HUES64 (cell line): Measurements from ENCODE around the gene BAG1. TPM values are rescaled to one million over a fixed set of nuclear protein-coding genes. Genes with fewer than 3 reads are reported as not detected.

ENCODE experiments used
- H3K27ac ChIP-seq: 2 replicates; pipeline ENCODE4 v1.7.0; 2013; ENCODE audit warnings: low read depth, low read length, inconsistent platforms
- H3K27me3 ChIP-seq: 2 replicates; pipeline ENCODE4 v1.6.1; 2013; ENCODE audit warnings: mild to moderate bottlenecking, low read length; ENCODE audit not compliant: insufficient read depth
- H3K36me3 ChIP-seq: 2 replicates; pipeline ENCODE4 v1.6.1; 2013; ENCODE audit warnings: mild to moderate bottlenecking, low read length; ENCODE audit not compliant: insufficient read depth
- H3K4me1 ChIP-seq: 2 replicates; pipeline ENCODE4 v1.6.1; 2013; ENCODE audit warnings: mild to moderate bottlenecking, low read length, moderate library complexity; ENCODE audit not compliant: insufficient read depth
- H3K4me3 ChIP-seq: 2 replicates; pipeline ENCODE4 v1.5.1; 2013; ENCODE audit warnings: mild to moderate bottlenecking, low read length, moderate library complexity
- H3K9ac ChIP-seq: 2 replicates; pipeline ENCODE4 v1.6.1; 2013; ENCODE audit warnings: mild to moderate bottlenecking, low read depth, low read length
- H3K9me3 ChIP-seq: 2 replicates; pipeline ENCODE4 v1.6.1; 2013; ENCODE audit warnings: low read depth, low read length; ENCODE audit not compliant: insufficient read depth
- WGBS: fragments of 150-250, 120-280 bp; methylation state at CpG from one replicate; pipeline ENCODE4 v1.1.7; 2013; ENCODE audit warnings: missing lambda C conversion rate; 5-methylcytosine and 5-hydroxymethylcytosine counted together
- polyA plus RNA-seq, 2 experiments: library from polyadenylated mRNA; stranded (reverse); fragments of 50-300 nt; gene quantifications; one replicate each; pipeline ENCODE4 v1.2.3, GENCODE V29; 2013

Gene BAG1
- polyA plus RNA-seq (2013, experiment 1 of 2), result 49.6 TPM
- polyA plus RNA-seq (2013, experiment 2 of 2), result 45.5 TPM

- peaks cover 10% of the 10 kb centered on the region for H3K4me1 ChIP-seq
- H3K9me3 ChIP-seq, result no peaks in the 10 kb centered on the region
- peaks cover 59% of the 10 kb centered on the region for H3K36me3 ChIP-seq
- WGBS, result under 1% methylated on average over 67 of the region's 67 CpGs
- H3K27me3 ChIP-seq, result no peaks in the 10 kb centered on the region
- peak within 1 kb of the TSS; percentile 84 for H3K9ac ChIP-seq
- peak within 1 kb of the TSS; percentile 94 for H3K4me3 ChIP-seq
- H3K27ac ChIP-seq, result peak within 1 kb of the TSS; percentile 66
These were observed at the start of gene BAG1, which contains the start of gene CHMP5 for GRCh38 chr9:33264473-33265177. BAG1 (minus strand) TSS chr9:33264708. CHMP5 (plus strand) TSS chr9:33265049; CDS start chr9:33265079, 30 bp downstream.

DNA sequence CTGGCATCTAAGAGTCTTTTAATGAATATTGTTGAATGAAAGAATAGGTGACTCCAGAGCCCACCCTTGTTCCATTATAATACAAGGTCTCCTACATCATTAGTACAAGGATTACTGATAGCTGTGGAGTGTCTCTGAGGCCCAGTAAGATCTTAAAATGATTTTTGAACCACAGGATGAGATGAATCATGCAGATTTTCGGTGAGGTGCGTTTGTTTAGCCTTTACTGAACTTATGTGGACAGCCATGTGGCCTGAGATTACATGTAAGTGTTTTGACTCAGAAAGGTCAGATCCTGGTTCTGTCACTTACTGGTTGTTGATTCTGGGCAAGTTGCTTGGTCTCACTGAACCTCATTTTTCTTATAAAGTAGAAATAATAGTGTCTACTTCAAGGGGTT lies 47.4 kb upstream of the BAG1 start:
- H3K36me3 ChIP-seq, result peaks cover 100% of the 10 kb centered on the region
- 92% methylated on average over 2 of the region's 2 CpGs for WGBS
- H3K4me1 ChIP-seq, result no peaks in the 10 kb centered on the region

GRCh38 chr9:33310748-33311147 lies 46.2 kb upstream of the BAG1 start:
- H3K4me3 ChIP-seq, result no peak overlapping the region
- WGBS, result 92% methylated on average over 1 of the region's 2 CpGs
- H3K27ac ChIP-seq, result no peak overlapping the region
- H3K36me3 ChIP-seq, result peaks cover 100% of the 10 kb centered on the region
- no peak overlapping the region for H3K9ac ChIP-seq
- no peaks in the 10 kb centered on the region for H3K4me1 ChIP-seq
- H3K9me3 ChIP-seq, result no peaks in the 10 kb centered on the region
- no peaks in the 10 kb centered on the region for H3K27me3 ChIP-seq

More for the DNA sequence above, 47.4 kb upstream of the BAG1 start:
- no peak overlapping the region for H3K9ac ChIP-seq
- H3K27me3 ChIP-seq, result no peaks in the 10 kb centered on the region
- H3K27ac ChIP-seq, result no peak overlapping the region
- no peaks in the 10 kb centered on the region for H3K9me3 ChIP-seq
- no peak overlapping the region for H3K4me3 ChIP-seq

- Histone ChIP-seq H3K9me3 (no peaks in the 10 kb centered on the region), H3K36me3 (peaks cover 100% of the 10 kb centered on the region), H3K9ac (no peak overlapping the region), H3K4me1 (no peaks in the 10 kb centered on the region), H3K27me3 (no peaks in the 10 kb centered on the region), H3K4me3 (no peak overlapping the region), H3K27ac (no peak overlapping the region)
- no CpG with 5 or more reads among the region's 1 CpG for WGBS
These were observed 45.4 kb upstream of the BAG1 start for GRCh38 chr9:33309903-33310302.

DNA sequence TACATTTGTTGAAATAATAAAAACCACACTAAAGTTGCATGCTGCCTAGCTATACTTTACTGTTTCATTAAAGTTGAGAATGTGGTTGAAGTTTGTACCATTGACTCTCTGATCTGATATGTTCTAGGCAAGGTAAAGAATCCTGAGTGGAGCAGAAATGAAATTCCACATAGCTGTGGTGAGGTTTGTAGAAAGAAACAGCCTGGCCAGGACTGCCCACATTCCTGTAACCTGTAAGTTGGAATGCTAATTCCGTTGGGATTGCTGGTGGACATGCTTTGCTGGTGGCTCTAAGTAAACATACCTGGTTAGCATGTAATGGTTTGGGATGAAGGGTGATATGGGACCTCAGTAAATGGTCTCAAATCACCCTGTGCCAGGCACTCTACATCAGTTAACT lies 42.6 kb upstream of the BAG1 start:
- Histone ChIP-seq H3K9me3 (no peaks in the 10 kb centered on the region), H3K4me1 (no peaks in the 10 kb centered on the region), H3K36me3 (peaks cover 99% of the 10 kb centered on the region), H3K27ac (no peak overlapping the region), H3K4me3 (no peak overlapping the region), H3K27me3 (no peaks in the 10 kb centered on the region), H3K9ac (no peak overlapping the region)
- 75% methylated on average over 1 of the region's 1 CpG for WGBS

GRCh38 chr9:33306037-33306436 lies 41.5 kb upstream of the BAG1 start:
- Histone ChIP-seq H3K4me1 (no peaks in the 10 kb centered on the region), H3K9ac (no peak overlapping the region), H3K27me3 (no peaks in the 10 kb centered on the region), H3K4me3 (no peak overlapping the region), H3K27ac (no peak overlapping the region), H3K36me3 (peaks cover 99% of the 10 kb centered on the region), H3K9me3 (no peaks in the 10 kb centered on the region)
- 93% methylated on average over 3 of the region's 3 CpGs for WGBS

- Histone ChIP-seq H3K36me3 (peaks cover 99% of the 10 kb centered on the region), H3K9me3 (no peaks in the 10 kb centered on the region), H3K27me3 (no peaks in the 10 kb centered on the region), H3K4me1 (no peaks in the 10 kb centered on the region), H3K9ac (no peak overlapping the region), H3K4me3 (no peak overlapping the region), H3K27ac (no peak overlapping the region)
- 86% methylated on average over 1 of the region's 1 CpG for WGBS
These were observed 39.9 kb upstream of the BAG1 start for GRCh38 chr9:33304362-33304761.

GRCh38 chr9:33300546-33300945 lies 36.0 kb upstream of the BAG1 start:
- Histone ChIP-seq H3K9me3 (no peaks in the 10 kb centered on the region), H3K4me3 (no peak overlapping the region), H3K27ac (no peak overlapping the region), H3K4me1 (no peaks in the 10 kb centered on the region), H3K9ac (no peak overlapping the region), H3K27me3 (no peaks in the 10 kb centered on the region), H3K36me3 (peaks cover 99% of the 10 kb centered on the region)
- 90% methylated on average over 2 of the region's 2 CpGs for WGBS

DNA sequence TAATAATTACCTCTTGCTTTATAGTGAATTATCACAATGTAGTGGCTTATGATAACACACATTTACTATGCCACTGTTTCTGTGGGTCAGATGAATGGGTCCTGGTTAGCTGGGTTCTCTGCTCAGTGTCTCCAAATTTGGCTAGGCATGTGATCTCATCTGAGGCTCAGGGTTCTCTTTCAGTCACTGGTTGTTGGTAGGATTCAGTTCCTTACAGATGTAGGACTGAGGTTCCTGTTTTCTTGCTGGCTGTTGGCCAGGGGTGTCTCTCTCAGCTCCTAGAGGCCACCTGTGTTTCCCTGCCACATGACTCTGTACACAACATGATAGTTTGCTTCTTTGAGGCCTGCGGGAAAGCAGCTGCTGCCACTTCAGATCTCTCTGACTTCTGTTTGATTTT lies 32.9 kb upstream of the BAG1 start:
- Histone ChIP-seq H3K27me3 (no peaks in the 10 kb centered on the region), H3K27ac (no peak overlapping the region), H3K9me3 (no peaks in the 10 kb centered on the region), H3K4me1 (no peaks in the 10 kb centered on the region), H3K36me3 (peaks cover 100% of the 10 kb centered on the region), H3K9ac (no peak overlapping the region), H3K4me3 (no peak overlapping the region)
- 96% methylated on average over 1 of the region's 1 CpG for WGBS

DNA sequence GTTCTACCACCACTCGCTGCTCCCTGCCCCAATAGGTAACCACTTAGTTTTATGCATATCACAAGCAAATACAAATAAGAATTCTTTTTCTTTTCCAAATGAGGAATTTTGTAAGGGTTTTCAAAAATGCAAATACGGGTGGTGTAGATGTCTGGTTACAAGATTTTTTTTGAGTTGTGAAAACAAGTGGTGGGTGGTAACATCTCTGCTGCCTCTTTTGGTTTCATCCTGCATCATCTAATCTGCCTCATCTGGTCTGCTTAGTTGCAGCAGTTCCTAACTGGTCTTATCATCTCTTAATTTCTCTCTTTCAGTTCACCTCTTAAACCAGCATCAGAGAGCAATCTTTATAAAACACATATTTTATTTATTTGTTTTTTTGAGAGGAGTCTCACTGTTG lies 31.1 kb upstream of the BAG1 start:
- Histone ChIP-seq H3K27me3 (no peaks in the 10 kb centered on the region), H3K4me1 (no peaks in the 10 kb centered on the region; the same call in 1 of the 2 replicates), H3K9ac (no peak overlapping the region), H3K27ac (no peak overlapping the region), H3K36me3 (peaks cover 89% of the 10 kb centered on the region), H3K4me3 (no peak overlapping the region), H3K9me3 (no peaks in the 10 kb centered on the region)
- 87% methylated on average over 2 of the region's 2 CpGs for WGBS

- no peak overlapping the region for H3K4me3 ChIP-seq
- H3K9ac ChIP-seq, result no peak overlapping the region
- peaks cover 81% of the 10 kb centered on the region for H3K36me3 ChIP-seq
- no peaks in the 10 kb centered on the region; the same call in 1 of the 2 replicates for H3K4me1 ChIP-seq
- no peak overlapping the region for H3K27ac ChIP-seq
- H3K27me3 ChIP-seq, result no peaks in the 10 kb centered on the region
- H3K9me3 ChIP-seq, result no peaks in the 10 kb centered on the region
- 93% methylated on average over 11 of the region's 12 CpGs for WGBS
These were observed 30.3 kb upstream of the BAG1 start for GRCh38 chr9:33294670-33295432.
